ENCODE results near the gene FLVCR1. TPM values are rescaled to one million over a fixed set of nuclear protein-coding genes. Genes with fewer than 3 reads are reported as not detected.

The FLVCR1 gene
- total and polyA plus RNA-seq, 4 experiments from 2014 or later, result 1.5 to 12.7 (median 6.9) TPM

GRCh38 chr1:212915245-212916091 is 57.4 kb downstream of the FLVCR1 start:
- no peak overlapping the region for H3K4me3 Mint-ChIP-seq
- Histone ChIP-seq H3K9me3 (ENCODE audit: control insufficient read depth in 1 of 2, low read length in 2 of 2) (no peaks in the 10 kb centered on the region), H3K36me3 (ENCODE audit: insufficient read depth, low read length) (no peaks in the 10 kb centered on the region), H3K27ac (ENCODE audit: low read depth, low read length) (no peak overlapping the region), H3K4me1 (ENCODE audit: insufficient read depth, low read length) (no peaks in the 10 kb centered on the region), H3K4me3 (ENCODE audit: low read length in 2 of 2) (no peak overlapping the region), H3K27me3 (ENCODE audit: insufficient read depth, low read length) (no peaks in the 10 kb centered on the region)
- no peaks in the 10 kb centered on the region for H3K9me3 Mint-ChIP-seq
- H3K27me3 Mint-ChIP-seq, result peaks cover 0 to 7% of the 10 kb centered on the region in 2 donors
- no peak overlapping the region for H3K27ac Mint-ChIP-seq
- no peaks in the 10 kb centered on the region for H3K36me3 Mint-ChIP-seq
- CTCF ChIA-PET (ENCODE audit: partially characterized antibody), result no interaction called here
- intact Hi-C loops (cut with micrococcal nuclease), result no loop called here
- POLR2A ChIA-PET (ENCODE audit: partially characterized antibody), result no interaction called here
- H3K4me1 Mint-ChIP-seq, result peaks cover 0 to 8% (median 2%) of the 10 kb centered on the region in 4 donors
- DNase-seq, result no peak

- H3K27ac Mint-ChIP-seq, result peak overlapping the region in 1 of 7 donors; percentile 75
- CTCF ChIA-PET (ENCODE audit: partially characterized antibody), result no interaction called here
Measured at GRCh38 chr1:212916481-212917133, 58.5 kb downstream of the FLVCR1 start.

GRCh38 chr1:212917134-212917485 is 59.0 kb downstream of the FLVCR1 start:
- Mint-ChIP-seq H3K9me3 (no peaks in the 10 kb centered on the region), H3K4me3 (no peak overlapping the region), H3K4me1 (peaks cover 0 to 8% (median 2%) of the 10 kb centered on the region in 4 donors), H3K27ac (peak overlapping the region in 1 of 7 donors; percentile 75), H3K36me3 (no peaks in the 10 kb centered on the region), H3K27me3 (peaks cover 7% of the 10 kb centered on the region in 2 donors)
- Histone ChIP-seq H3K9me3 (ENCODE audit: control insufficient read depth in 1 of 2, low read length in 2 of 2) (no peaks in the 10 kb centered on the region), H3K36me3 (ENCODE audit: insufficient read depth, low read length) (no peaks in the 10 kb centered on the region), H3K4me3 (ENCODE audit: low read length in 2 of 2) (no peak overlapping the region), H3K4me1 (ENCODE audit: insufficient read depth, low read length) (no peaks in the 10 kb centered on the region), H3K27me3 (ENCODE audit: insufficient read depth, low read length) (no peaks in the 10 kb centered on the region), H3K27ac (ENCODE audit: low read depth, low read length) (no peak overlapping the region)
- intact Hi-C loops (cut with micrococcal nuclease), result no loop called here
- DNase-seq, result no peak
- ChIA-PET POLR2A (ENCODE audit: partially characterized antibody) (no interaction called here), CTCF (ENCODE audit: partially characterized antibody) (no interaction called here)

More at GRCh38 chr1:212916481-212917133, 58.5 kb downstream of the FLVCR1 start:
- Mint-ChIP-seq H3K4me3 (no peak overlapping the region), H3K9me3 (no peaks in the 10 kb centered on the region), H3K36me3 (no peaks in the 10 kb centered on the region), H3K4me1 (peaks cover 0 to 8% (median 2%) of the 10 kb centered on the region in 4 donors), H3K27me3 (peaks cover 7% of the 10 kb centered on the region in 2 donors)
- H3K27ac ChIP-seq (ENCODE audit: low read depth, low read length), result no peak overlapping the region
- POLR2A ChIA-PET (ENCODE audit: partially characterized antibody), result no interaction called here
- no peaks in the 10 kb centered on the region for H3K36me3 ChIP-seq (ENCODE audit: insufficient read depth, low read length)
- no peaks in the 10 kb centered on the region for H3K27me3 ChIP-seq (ENCODE audit: insufficient read depth, low read length)
- H3K4me3 ChIP-seq (ENCODE audit: low read length in 2 of 2), result no peak overlapping the region
- no peak for DNase-seq
- H3K4me1 ChIP-seq (ENCODE audit: insufficient read depth, low read length), result no peaks in the 10 kb centered on the region
- intact Hi-C loops (cut with micrococcal nuclease), result no loop called here
- H3K9me3 ChIP-seq (ENCODE audit: control insufficient read depth in 1 of 2, low read length in 2 of 2), result no peaks in the 10 kb centered on the region

GRCh38 chr1:212917858-212918257 is 59.8 kb downstream of the FLVCR1 start:
- Mint-ChIP-seq H3K9me3 (no peaks in the 10 kb centered on the region), H3K27ac (no peak overlapping the region), H3K36me3 (no peaks in the 10 kb centered on the region), H3K4me1 (peaks cover 0 to 8% (median 2%) of the 10 kb centered on the region in 4 donors), H3K4me3 (no peak overlapping the region), H3K27me3 (peaks cover 7 to 12% of the 10 kb centered on the region in 2 donors)
- Histone ChIP-seq H3K27ac (ENCODE audit: low read depth, low read length) (no peak overlapping the region), H3K27me3 (ENCODE audit: insufficient read depth, low read length) (no peaks in the 10 kb centered on the region), H3K9me3 (ENCODE audit: control insufficient read depth in 1 of 2, low read length in 2 of 2) (no peaks in the 10 kb centered on the region), H3K36me3 (ENCODE audit: insufficient read depth, low read length) (no peaks in the 10 kb centered on the region), H3K4me1 (ENCODE audit: insufficient read depth, low read length) (no peaks in the 10 kb centered on the region), H3K4me3 (ENCODE audit: low read length in 2 of 2) (no peak overlapping the region)
- intact Hi-C loops (cut with micrococcal nuclease), result no loop called here
- CTCF ChIA-PET (ENCODE audit: partially characterized antibody), result interaction anchor here (0.6 kb wide), 1 partner anchor 531 kb away, joined by 3 read pairs; no protein-coding TSS in a partner anchor
- DNase-seq, result no peak
- POLR2A ChIA-PET (ENCODE audit: partially characterized antibody), result no interaction called here

- H3K27ac Mint-ChIP-seq, result no peak overlapping the region
- Histone ChIP-seq H3K27me3 (ENCODE audit: insufficient read depth, low read length) (no peaks in the 10 kb centered on the region), H3K4me3 (ENCODE audit: low read length in 2 of 2) (no peak overlapping the region), H3K4me1 (ENCODE audit: insufficient read depth, low read length) (no peaks in the 10 kb centered on the region), H3K36me3 (ENCODE audit: insufficient read depth, low read length) (no peaks in the 10 kb centered on the region), H3K9me3 (ENCODE audit: control insufficient read depth in 1 of 2, low read length in 2 of 2) (no peaks in the 10 kb centered on the region), H3K27ac (ENCODE audit: low read depth, low read length) (no peak overlapping the region)
- H3K9me3 Mint-ChIP-seq, result no peaks in the 10 kb centered on the region
- ChIA-PET CTCF (ENCODE audit: partially characterized antibody) (no interaction called here), POLR2A (ENCODE audit: partially characterized antibody) (no interaction called here)
- peaks cover 7 to 12% of the 10 kb centered on the region in 2 donors for H3K27me3 Mint-ChIP-seq
- DNase-seq, result no peak
- no peak overlapping the region for H3K4me3 Mint-ChIP-seq
- no peaks in the 10 kb centered on the region for H3K36me3 Mint-ChIP-seq
- H3K4me1 Mint-ChIP-seq, result peaks cover 0 to 8% (median 2%) of the 10 kb centered on the region in 4 donors
- intact Hi-C loops (cut with micrococcal nuclease), result no loop called here
Measured at GRCh38 chr1:212918824-212919223, 60.7 kb downstream of the FLVCR1 start.

- Histone ChIP-seq H3K9me3 (ENCODE audit: control insufficient read depth in 1 of 2, low read length in 2 of 2) (no peaks in the 10 kb centered on the region), H3K36me3 (ENCODE audit: insufficient read depth, low read length) (no peaks in the 10 kb centered on the region), H3K4me3 (ENCODE audit: low read length in 2 of 2) (no peak overlapping the region), H3K27me3 (ENCODE audit: insufficient read depth, low read length) (no peaks in the 10 kb centered on the region), H3K4me1 (ENCODE audit: insufficient read depth, low read length) (no peaks in the 10 kb centered on the region), H3K27ac (ENCODE audit: low read depth, low read length) (no peak overlapping the region)
- no peak overlapping the region for H3K4me3 Mint-ChIP-seq
- intact Hi-C loops (cut with micrococcal nuclease), result no loop called here
- peaks cover 0 to 3% (median 0%) of the 10 kb centered on the region in 8 donors for H3K9me3 Mint-ChIP-seq
- DNase-seq, result no peak
- H3K4me1 Mint-ChIP-seq, result peaks cover 0 to 8% (median 2%) of the 10 kb centered on the region in 4 donors
- ChIA-PET POLR2A (ENCODE audit: partially characterized antibody) (no interaction called here), CTCF (ENCODE audit: partially characterized antibody) (no interaction called here)
- H3K27ac Mint-ChIP-seq, result no peak overlapping the region
- H3K27me3 Mint-ChIP-seq, result peaks cover 7 to 18% of the 10 kb centered on the region in 2 donors
- no peaks in the 10 kb centered on the region for H3K36me3 Mint-ChIP-seq
Measured at GRCh38 chr1:212920246-212920645, 62.2 kb downstream of the FLVCR1 start.

GRCh38 chr1:212920896-212921295 is 62.8 kb downstream of the FLVCR1 start:
- no peaks in the 10 kb centered on the region for H3K36me3 Mint-ChIP-seq
- H3K27me3 Mint-ChIP-seq, result peaks cover 7 to 21% of the 10 kb centered on the region in 2 donors
- H3K4me1 Mint-ChIP-seq, result peaks cover 0 to 8% (median 3%) of the 10 kb centered on the region in 4 donors
- H3K4me3 Mint-ChIP-seq, result no peak overlapping the region
- no peak overlapping the region for H3K27ac Mint-ChIP-seq
- no peak for DNase-seq
- Histone ChIP-seq H3K36me3 (ENCODE audit: insufficient read depth, low read length) (no peaks in the 10 kb centered on the region), H3K9me3 (ENCODE audit: control insufficient read depth in 1 of 2, low read length in 2 of 2) (no peaks in the 10 kb centered on the region), H3K4me3 (ENCODE audit: low read length in 2 of 2) (no peak overlapping the region), H3K4me1 (ENCODE audit: insufficient read depth, low read length) (no peaks in the 10 kb centered on the region), H3K27ac (ENCODE audit: low read depth, low read length) (no peak overlapping the region), H3K27me3 (ENCODE audit: insufficient read depth, low read length) (no peaks in the 10 kb centered on the region)
- intact Hi-C loops (cut with micrococcal nuclease), result no loop called here
- ChIA-PET CTCF (ENCODE audit: partially characterized antibody) (no interaction called here), POLR2A (ENCODE audit: partially characterized antibody) (no interaction called here)
- peaks cover 0 to 3% (median 0%) of the 10 kb centered on the region in 8 donors for H3K9me3 Mint-ChIP-seq

Data from CD4-positive, alpha-beta memory T cell (primary cell).